ENCODE measurements around the gene ITGB1BP1. TPM values are rescaled to one million over a fixed set of nuclear protein-coding genes. Genes with fewer than 3 reads are reported as not detected.

ITGB1BP1 gene
- total and polyA plus RNA-seq, 8 donors: 20.1 to 117 (median 53.5) TPM

- Histone ChIP-seq H3K4me3 (no peak overlapping the region), H3K9me3 (no peaks in the 10 kb centered on the region), H3K4me1 (peaks cover 0 to 13% (median 4%) of the 10 kb centered on the region in 4 donors), H3K36me3 (peaks cover 16 to 64% (median 55%) of the 10 kb centered on the region in 4 donors), H3K27me3 (no peaks in the 10 kb centered on the region), H3K27ac (no peak overlapping the region)
- intact Hi-C loops (cut with DNase I; ENCODE audit: low total_unique reads): no loop called here
- TF ChIP-seq EP300 (IDR thresholded peaks at IDR 0.05) (no peak), POLR2A (IDR thresholded peaks at IDR 0.05) (no peak), CTCF (IDR thresholded peaks at IDR 0.05) (no peak), POLR2AphosphoS5 (IDR thresholded peaks at IDR 0.05) (no peak)
- no peak for DNase-seq
- WGBS, 5 donors: 87 to 94% (median 91%) methylated on average over 16 of the region's 16 CpGs
Measured at GRCh38 chr2:9415516-9416169, 7.7 kb downstream of the ITGB1BP1 start.

DNA sequence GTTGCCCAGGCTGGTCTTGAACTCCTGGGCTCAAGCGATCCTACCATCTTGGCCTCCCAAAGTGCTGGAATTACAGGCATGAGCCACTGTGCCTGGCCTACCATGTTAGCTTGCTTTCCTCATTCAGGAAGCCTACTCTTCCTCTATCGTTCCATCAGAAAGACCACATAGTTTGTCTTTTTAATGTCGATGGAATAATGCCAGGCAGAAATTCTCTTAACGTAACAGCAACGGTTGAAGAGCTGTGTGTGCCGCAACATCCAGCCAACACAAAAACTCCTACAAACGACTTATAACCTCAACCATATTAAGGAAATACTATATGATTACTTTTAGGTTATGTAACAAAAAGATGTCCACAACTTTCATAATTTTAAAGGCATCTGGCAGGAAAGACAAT, 10.5 kb downstream of the ITGB1BP1 start:
- Histone ChIP-seq H3K36me3 (peaks cover 17 to 79% (median 73%) of the 10 kb centered on the region in 4 donors), H3K4me1 (peaks cover 0 to 13% (median 4%) of the 10 kb centered on the region in 4 donors), H3K27ac (no peak overlapping the region), H3K4me3 (no peak overlapping the region), H3K9me3 (no peaks in the 10 kb centered on the region), H3K27me3 (no peaks in the 10 kb centered on the region)
- WGBS, 5 donors: 73 to 91% (median 83%) methylated on average over 7 of the region's 7 CpGs
- DNase-seq: no peak
- intact Hi-C loops (cut with DNase I; ENCODE audit: low total_unique reads): no loop called here
- TF ChIP-seq POLR2AphosphoS5 (IDR thresholded peaks at IDR 0.05) (no peak), EP300 (IDR thresholded peaks at IDR 0.05) (no peak), CTCF (IDR thresholded peaks at IDR 0.05) (no peak), POLR2A (IDR thresholded peaks at IDR 0.05) (no peak)

DNA sequence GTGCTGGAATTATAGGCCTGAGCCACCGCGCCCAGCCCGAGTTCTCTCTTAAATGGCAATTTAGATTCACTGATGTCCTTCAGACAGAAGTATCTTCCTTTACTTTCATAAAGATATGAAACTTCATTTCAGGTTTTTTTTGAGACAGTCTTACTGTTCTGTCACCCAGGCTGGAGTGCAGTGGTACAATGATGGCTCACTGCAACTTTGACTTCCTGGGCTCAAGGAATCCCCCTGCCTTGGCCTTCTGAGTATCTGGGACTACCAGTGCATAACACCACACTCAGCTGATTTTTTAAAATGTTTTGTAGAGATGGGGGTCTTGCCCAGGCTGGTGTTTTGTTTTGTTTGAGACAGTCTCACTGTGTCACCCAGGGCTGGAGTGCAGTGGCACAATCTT, 13.2 kb downstream of the ITGB1BP1 start:
- DNase-seq: no peak
- 97 to 100% (median 98%) methylated on average over 3 of the region's 3 CpGs for WGBS, 5 donors
- TF ChIP-seq CTCF (IDR thresholded peaks at IDR 0.05): no peak
- no peak for TF ChIP-seq POLR2A (IDR thresholded peaks at IDR 0.05)
- TF ChIP-seq EP300 (IDR thresholded peaks at IDR 0.05): no peak
- TF ChIP-seq POLR2AphosphoS5 (IDR thresholded peaks at IDR 0.05): no peak
- intact Hi-C loops (cut with DNase I; ENCODE audit: low total_unique reads): no loop called here
- H3K27ac ChIP-seq: no peak overlapping the region
- H3K9me3 ChIP-seq: no peaks in the 10 kb centered on the region
- no peaks in the 10 kb centered on the region for H3K27me3 ChIP-seq
- peaks cover 0 to 28% (median 17%) of the 10 kb centered on the region in 4 donors for H3K4me1 ChIP-seq
- no peak overlapping the region for H3K4me3 ChIP-seq
- peaks cover 26 to 77% (median 69%) of the 10 kb centered on the region in 4 donors for H3K36me3 ChIP-seq

- WGBS, 5 donors: 51 to 63% (median 57%) methylated on average over 9 of the region's 9 CpGs
- Histone ChIP-seq H3K4me1 (peaks cover 0 to 41% (median 23%) of the 10 kb centered on the region in 4 donors), H3K27me3 (no peaks in the 10 kb centered on the region), H3K36me3 (peaks cover 22 to 86% (median 71%) of the 10 kb centered on the region in 4 donors), H3K4me3 (no peak overlapping the region), H3K9me3 (no peaks in the 10 kb centered on the region), H3K27ac (no peak overlapping the region)
- DNase-seq: no peak
- TF ChIP-seq POLR2AphosphoS5 (IDR thresholded peaks at IDR 0.05) (no peak), CTCF (IDR thresholded peaks at IDR 0.05) (no peak), POLR2A (IDR thresholded peaks at IDR 0.05) (no peak), EP300 (IDR thresholded peaks at IDR 0.05) (no peak)
- intact Hi-C loops (cut with DNase I; ENCODE audit: low total_unique reads): no loop called here
Measured at GRCh38 chr2:9408641-9409151, 14.6 kb downstream of the ITGB1BP1 start.

All from stomach (tissue), 9 donors.